LNCaP clone FGC (cell line): ENCODE results near the gene HHAT.

Experiments used
- DNase-seq: peaks from one replicate; pipeline ENCODE4 v3.0.0-alpha.2; 2011; ENCODE audit warnings: low read depth
- H3K4me3 ChIP-seq: 2 replicates; pipeline ENCODE4 v1.5.1; 2011; ENCODE audit warnings: mild to moderate bottlenecking, low read depth, low read length, control low read depth
- CTCF ChIP-seq: IDR thresholded peaks from 2 replicates; pipeline ENCODE4 v1.5.1; 2012; ENCODE audit warnings: mild to moderate bottlenecking; ENCODE audit not compliant: control insufficient read depth, insufficient read depth; ENCODE audit errors: extremely low read depth

The HHAT gene

GRCh38 chr1:210707300-210708240 lies 378.9 kb downstream of the HHAT start:
- DNase-seq = peak; percentile 80
- no peak for TF ChIP-seq CTCF
- H3K4me3 ChIP-seq = no peak overlapping the region

DNA sequence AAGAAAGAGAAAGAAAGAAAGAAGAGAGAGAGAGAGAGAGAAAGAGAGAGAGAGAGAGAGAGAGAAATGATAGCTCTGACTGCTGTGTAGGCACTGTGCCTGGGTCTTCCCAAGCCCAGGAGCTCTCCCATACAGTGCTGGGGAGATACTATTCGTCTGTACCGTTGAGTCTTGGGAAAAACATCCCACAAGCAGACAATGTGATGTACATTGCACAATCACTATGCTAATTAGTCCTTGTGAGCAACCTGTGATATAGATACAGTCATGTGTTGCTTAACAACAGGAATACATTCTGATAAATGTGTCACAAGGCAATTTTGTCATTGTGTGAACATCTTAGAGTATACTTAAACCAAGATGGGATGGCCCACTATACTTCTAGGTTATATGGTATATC lies 381.0 kb downstream of the HHAT start:
- TF ChIP-seq CTCF = no peak
- DNase-seq = no peak
- H3K4me3 ChIP-seq = no peak overlapping the region

DNA sequence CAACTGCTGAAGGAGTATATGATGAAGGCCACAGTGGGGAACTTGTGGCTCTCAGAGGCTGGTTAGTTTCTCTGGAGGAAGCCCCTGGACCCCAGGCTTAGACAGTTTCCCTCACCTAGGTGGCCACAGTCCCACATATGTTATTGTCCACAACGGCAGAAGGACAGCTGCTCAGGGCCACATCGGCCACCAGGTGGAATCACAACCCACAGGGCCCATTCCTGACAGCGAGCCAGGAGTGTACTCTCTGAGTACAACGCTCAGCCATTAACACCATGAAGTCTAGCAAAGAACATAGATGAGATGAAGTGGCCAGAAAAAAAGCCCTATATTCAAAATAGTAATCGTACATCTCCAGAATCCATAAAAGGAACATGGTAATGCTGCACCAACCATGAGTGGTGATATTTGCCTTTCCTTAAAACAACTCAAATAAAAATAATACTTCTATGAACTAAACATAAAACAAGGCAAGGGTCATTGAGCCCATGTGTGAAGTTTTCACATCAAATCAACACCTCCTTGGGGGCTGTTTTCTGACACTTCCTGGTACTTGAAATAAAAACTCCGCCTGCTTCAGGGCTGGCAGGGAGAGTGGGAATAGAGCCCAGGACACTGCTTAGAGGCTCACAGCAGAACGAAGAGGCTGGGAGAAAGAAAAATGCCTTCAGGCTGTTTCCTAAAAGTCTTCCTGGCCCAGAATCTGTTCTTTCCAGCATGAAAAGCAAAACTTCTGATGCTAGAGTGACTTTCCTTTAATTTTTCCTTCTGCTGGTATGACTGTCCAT lies 383.3 kb downstream of the HHAT start:
- TF ChIP-seq CTCF = 0 out of 2 replicates have a peak, but pooled peaks have one; percentile 22
- H3K4me3 ChIP-seq = no peak overlapping the region
- no peak for DNase-seq

DNA sequence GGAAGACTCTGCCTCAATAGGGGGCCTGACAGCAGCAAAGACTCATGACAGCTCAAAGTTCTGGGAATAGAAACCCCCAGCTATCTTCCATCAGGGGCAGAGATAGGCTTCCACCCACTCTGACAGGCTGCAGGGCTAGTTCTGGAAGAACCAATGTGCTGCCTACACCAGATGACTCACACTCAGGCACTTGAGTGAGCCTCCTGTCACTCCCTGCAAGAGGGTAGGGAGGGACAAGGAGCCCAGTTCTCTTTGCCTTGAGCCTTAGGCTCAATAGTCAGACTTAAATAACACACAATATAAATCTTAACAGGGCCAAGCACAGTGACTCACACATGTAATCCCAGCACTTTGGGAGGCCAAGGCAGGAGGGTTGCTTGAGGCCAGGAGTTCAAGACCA lies 386.4 kb downstream of the HHAT start:
- no peak for DNase-seq
- TF ChIP-seq CTCF = no peak
- no peak overlapping the region for H3K4me3 ChIP-seq

- H3K4me3 ChIP-seq = no peak overlapping the region
- DNase-seq = no peak
Measured at GRCh38 chr1:210722410-210723081, 393.8 kb downstream of the HHAT start.

GRCh38 chr1:210723646-210724045 lies 394.9 kb downstream of the HHAT start:
- no peak overlapping the region for H3K4me3 ChIP-seq
- DNase-seq = no peak
- TF ChIP-seq CTCF = no peak

More at GRCh38 chr1:210722410-210723081, 393.8 kb downstream of the HHAT start:
- TF ChIP-seq CTCF = no peak
